Measurements from ENCODE around the gene NPTX2.

NPTX2 gene

DNA sequence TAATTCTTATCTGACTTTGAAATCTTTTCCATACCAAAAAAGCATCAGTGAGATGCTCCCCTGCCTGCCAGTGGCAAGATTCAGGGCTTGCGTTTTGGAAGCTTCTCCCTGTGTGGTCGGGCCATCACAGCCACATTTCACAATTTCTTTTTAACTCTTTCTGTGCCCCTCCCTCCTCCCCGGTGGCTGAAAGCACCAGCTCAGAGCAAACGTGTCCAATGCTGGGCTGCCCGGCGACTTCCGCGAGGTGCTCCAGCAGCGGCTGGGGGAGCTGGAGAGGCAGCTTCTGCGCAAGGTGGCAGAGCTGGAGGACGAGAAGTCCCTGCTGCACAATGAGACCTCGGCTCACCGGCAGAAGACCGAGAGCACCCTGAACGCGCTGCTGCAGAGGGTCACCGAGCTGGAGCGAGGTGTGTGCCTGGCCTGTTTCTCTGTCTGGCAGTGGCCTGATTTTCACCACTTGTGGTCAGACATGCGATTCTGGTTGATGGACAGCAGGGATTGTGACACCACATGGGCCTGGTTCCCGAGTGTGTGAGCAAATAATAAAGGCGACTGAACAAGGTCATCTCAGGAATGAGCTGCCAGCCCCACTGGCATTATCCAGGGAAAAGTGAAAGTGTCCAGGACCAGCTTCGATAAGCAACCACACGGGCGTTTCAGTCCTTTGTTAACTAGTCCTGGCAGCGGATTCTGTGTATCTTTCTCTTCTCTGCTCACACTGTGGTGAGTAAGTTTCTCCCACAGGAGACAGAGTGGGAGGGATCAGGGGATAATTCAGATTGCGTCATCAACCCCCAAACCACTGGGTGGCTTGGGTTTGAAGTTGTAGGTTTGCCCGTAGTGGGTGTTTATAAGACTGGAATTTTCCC is 2.6 kb downstream of the NPTX2 start:
- DNase-seq = no peak

DNA sequence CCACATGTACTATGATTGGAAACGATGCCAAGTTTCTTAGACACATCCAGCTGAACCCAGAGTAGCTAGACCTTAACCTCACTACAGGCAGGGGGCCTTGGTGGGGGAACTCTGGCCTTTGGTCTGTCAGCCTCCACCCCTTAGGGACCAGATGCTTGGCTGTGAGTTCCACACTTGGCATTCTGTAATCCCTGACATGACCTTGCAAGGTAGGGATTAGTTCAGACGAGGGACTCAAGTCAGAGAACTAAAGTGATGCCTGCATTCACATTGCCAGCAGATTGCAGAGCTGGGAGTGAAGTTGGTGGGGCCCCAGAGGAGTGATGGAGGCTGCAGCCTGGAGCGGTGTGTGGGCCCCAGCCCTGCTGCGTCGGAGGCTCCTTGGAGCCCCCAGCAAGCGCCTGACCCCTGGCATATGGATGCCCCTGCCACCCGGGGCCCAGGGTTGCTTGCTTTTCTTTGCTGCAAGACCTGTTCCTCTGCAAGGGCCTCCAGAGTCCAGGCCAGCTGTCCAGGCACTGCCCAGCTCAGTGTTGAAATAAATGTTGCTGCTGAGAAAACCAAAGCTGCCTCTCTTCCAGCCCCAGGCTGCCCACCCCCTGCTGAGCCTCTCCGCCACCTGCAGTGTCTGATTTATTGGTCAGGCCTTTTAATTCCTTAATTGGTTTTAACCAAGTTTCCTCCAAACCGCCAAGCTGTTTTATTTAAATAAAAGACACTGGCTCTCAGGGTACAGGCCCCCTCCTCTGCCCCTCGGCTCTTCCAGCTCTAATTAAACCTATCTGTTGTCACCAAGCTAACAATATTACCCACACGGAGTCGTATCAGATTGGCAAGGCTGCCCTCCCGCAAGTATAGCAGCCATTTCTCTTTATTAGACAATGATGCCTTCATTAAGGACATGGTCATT is 4.7 kb downstream of the NPTX2 start:
- DNase-seq = no peak

DNA sequence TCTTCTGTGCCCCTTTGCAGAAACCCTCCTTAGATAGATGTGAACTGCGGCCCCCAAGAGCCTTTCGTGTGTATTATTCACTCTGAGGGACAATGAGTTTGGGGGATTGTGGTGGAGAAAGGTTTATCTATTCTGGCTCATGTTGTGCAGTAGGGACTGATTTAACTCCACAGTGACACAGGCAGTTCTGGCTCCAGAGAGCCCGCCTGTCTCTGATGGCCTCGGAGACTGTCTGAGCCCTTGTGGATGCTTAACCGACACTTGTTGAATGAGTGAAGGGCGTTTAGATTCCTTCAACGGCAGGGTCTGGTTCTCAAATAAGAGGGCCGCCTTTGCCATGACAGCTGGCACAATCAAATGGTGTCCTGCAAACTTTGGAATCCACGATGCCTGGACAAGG is 5.8 kb downstream of the NPTX2 start:
- no peak for DNase-seq

DNA sequence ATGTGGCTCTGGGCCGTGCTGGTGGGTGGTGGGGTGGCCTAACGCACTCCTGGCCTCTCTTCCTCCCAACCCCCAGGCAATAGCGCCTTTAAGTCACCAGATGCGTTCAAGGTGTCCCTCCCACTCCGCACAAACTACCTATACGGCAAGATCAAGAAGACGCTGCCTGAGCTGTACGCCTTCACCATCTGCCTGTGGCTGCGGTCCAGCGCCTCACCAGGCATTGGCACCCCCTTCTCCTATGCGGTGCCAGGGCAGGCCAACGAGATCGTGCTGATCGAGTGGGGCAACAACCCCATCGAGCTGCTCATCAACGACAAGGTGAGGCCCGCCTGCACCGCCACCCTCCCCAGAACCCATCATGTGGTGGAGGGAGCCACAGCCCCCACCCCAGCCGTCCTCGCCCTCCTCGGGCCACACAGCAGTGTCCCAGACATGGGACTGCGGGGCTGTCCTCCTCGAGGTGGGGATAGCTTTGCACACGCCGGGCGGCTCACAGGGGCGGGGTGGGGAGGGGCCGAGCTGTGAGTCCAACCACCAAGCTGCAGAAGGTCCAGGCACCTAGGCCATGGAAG is 7.8 kb downstream of the NPTX2 start:
- DNase-seq = no peak

DNA sequence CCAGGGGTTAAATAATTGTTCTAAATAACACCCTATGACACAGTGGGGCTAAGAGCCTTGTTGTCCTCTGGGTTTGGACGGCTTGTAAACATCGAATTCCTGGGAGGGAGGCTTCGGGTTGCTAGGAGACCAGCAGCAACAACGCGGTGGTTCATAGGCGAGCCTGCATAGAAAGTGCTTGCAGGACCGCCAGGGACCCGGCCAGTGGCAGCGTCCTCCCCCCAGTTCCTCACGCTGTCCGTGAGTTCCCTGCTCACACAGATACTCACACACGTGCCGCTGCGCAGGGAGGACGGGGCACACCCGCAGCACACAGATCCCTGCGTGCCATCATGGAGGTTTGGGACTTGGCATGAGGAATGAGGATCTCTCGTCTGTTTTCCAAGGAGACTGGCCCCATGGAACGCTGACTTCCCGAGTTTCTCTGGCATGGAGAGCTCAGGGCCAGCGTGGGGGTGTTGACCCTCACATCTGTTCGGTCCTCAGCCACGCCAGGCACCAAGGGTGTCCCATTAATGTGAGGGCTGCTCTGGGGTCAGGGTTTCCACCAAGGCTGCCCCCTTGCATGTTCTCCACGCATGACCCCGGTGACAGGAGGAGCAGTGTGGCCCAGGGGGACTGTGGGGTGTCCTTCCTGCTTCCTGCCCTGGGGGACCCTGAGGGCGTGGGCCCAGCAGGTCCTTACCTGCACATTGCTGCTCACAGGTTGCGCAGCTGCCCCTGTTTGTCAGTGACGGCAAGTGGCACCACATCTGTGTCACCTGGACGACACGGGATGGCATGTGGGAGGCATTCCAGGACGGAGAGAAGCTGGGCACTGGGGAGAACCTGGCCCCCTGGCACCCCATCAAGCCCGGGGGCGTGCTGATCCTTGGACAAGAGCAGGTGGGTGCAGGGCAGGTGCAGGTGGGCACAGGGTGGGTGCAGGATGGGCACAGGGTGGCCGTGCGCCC is 9.7 kb downstream of the NPTX2 start:
- no peak for DNase-seq

DNA sequence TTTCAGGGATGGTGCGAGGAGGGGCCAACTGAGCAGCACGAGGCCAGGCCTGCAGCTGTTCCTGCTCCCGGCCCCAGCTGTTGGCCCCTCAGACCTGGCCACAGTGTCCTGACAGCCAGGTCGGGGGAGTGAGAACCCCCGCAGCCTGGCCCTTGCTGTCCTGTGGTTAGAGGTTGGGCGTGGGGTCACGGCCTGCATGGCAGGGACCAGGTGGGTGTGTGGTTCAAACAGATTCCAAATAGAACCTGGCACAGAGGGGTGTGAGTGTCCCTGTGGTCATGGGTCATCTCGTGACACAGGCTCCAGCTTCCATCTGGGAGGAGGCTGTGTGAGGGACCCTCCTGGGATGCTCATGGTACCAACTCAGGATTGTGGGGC is 10.3 kb downstream of the NPTX2 start:
- no peak for DNase-seq

GRCh38 chr7:98628418-98628817 is 11.3 kb downstream of the NPTX2 start:
- no peak for DNase-seq

DNA sequence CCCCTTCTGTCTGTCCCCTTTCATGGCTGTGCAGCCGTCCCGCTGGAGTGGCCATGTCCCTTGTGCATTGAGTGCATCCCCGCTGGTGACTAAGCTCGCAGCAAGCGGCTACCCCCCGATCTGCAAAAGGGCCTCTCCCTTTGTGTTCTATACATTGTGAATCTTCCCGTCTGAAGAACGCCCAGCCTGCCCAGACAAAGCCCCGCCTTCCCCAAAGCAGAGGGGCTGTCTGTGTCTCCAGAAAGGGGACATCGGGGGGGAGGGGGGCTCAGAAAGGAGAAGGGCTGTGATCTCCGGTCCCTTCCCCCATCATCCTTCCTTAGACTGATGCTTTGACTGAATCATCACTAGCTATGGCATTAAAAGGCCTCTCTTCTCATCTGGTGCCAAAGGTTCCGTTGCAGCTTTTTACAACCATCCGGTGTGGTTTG is 11.9 kb downstream of the NPTX2 start:
- no peak for DNase-seq

DNA sequence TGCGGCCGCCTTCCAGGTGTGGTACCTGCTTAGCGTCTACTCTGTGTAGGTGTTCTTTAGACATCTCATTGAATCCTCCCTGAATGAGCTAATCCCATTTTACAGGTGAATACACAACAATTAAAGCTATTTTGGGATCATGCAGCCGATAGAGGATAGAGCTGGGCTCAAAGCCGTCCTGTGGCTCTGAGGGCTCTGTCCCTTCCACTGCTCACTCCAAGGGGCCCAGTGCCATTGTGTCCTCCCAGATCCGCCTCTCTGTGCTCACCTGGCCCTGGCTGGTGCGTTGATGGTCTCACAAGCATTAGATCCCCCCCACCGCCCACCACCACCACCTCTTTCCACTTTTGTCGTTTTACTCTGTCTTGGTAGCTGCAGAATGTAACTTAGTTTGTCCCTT is 13.1 kb downstream of the NPTX2 start:
- no peak for DNase-seq

GRCh38 chr7:98630770-98631169 is 13.7 kb downstream of the NPTX2 start:
- DNase-seq = no peak

- no peak for DNase-seq
Observed at GRCh38 chr7:98638853-98639252, 21.8 kb downstream of the NPTX2 start.

DNA sequence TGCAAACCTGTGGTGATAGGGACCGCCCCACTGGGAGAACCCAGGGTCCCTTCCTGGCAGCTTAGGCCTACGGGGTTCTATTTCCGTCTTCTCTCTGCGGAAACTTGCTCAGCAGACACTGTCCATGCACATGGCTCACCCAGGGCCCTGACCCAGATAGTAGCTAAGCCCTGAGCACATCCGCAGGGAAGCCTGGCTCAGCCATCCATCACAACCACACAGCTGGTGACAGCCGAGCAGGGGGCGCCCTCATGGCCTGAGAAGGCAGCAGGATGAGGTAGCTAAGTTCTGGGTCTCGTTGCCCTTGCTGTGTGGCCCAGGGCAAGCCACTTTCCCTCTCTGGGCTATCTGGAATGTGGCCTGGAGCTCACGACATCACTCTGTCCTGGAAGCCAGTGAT is 23.3 kb downstream of the NPTX2 start:
- no peak for DNase-seq

DNA sequence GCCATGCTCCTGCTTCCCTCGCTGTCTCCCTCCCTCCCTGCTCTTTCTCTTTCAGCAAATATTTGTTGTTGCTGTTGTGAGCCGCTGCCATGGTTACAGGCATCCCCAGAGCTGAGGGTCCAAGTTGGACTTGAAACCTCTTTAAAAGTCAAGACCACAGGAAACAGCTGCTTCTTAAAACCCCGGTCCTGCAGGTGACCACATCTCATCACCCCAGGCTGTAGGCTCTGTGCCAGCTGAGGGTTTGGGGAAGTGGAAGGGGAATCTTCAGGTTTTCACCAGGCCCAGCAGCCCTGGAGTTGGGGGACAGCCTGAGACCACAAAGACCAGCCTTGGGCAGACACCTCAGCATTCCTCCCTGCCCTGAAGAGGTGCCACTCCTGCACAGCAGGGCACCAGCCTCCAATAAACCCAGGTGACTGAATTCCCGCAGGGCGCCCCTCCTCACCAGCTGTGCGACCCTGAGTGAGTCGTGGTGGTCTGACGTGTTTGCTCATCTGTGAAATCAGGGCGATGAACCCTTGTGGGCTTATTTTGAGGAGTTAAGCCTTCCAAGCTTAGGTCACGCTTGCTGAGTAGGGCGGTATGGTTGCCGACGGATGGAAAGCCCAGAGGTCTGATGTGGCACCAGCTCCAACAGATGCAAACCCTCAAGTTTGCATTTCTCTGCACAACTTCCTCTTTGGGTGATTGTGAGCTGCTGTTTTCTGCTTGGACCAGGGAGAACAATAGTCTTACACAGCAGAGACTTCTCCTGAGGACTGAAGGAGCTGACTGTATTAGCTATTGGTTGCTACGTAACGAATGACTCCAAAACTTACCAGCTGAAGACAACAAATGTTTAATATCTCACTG is 24.8 kb downstream of the NPTX2 start:
- DNase-seq = no peak

DNA sequence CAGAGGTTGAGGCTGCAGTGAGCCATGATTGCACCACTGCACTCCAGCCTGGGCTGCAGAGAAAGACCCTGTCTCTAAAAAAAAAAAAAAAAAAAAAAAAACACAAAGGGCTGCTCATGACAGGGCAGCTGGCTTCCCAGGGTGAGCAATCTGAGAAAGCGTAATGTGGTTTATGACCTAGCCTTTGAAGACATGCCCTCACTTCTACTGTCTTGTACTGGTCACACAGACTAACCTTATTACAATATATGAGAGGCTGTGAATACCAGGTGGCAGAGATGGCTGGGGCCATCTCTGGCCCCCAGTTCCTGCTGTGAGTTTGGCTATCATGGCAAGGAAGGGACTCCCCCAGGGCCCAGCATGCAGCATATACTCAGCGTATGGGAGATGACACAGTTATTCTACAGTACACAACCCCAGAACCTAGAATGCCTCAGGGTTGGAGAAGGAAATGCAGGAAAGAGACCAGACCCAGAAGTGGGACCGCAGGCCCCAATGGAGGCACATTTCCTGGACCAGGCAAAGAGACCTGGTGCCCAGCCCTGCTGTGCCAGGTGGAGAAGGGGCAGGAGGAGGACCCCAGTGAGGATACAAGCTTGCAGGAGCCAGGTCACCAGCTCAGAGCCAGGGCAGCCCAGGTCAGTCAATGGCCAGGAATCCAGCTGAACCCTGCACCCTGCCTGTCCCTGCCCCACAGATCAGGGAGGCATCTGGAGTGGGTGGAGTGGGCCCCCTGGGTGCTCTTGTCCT is 26.3 kb downstream of the NPTX2 start:
- no peak for DNase-seq

DNA sequence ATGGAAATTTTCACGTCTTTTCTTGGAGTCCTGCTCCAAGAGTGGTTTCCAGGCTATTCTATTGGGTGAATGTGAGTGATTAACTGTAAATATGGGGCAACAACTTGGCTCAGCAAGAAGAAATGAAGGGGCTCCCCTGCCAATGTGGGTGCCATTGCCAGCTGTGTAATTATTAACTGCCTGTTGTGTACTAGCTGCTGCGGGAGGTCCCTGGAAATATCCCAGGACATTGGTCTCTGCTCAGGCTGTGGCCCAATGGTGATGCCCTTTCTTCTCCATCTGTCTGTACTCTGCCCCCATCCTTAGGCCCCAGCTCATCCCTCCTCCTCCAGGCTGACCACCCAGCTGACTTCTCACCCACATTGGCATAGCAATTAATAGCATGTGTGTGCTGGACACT is 29.4 kb downstream of the NPTX2 start:
- DNase-seq = no peak

GRCh38 chr7:98647326-98647725 is 30.2 kb downstream of the NPTX2 start:
- no peak for DNase-seq

DNA sequence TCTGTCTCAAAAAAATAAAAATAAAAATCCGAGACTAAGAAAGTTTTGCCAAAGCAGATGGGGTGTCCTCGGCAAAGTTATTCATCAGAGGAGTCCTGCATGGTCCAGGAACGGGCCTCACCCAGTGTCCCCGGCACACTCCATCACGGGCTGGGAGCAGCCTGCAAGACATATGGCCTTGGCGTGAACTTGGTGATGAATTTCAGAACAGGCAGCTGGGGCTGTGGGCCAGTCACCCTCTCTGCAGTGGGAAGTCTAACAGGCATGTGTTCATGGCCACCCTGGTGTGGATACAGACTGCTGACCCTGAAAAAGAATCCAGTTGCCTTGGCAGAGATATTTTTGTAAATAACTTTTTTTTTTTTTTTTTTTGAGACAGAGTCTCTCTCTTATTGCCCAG is 34.7 kb downstream of the NPTX2 start:
- DNase-seq = no peak

- no peak for DNase-seq
Observed at GRCh38 chr7:98653601-98654310, 36.7 kb downstream of the NPTX2 start.

DNA sequence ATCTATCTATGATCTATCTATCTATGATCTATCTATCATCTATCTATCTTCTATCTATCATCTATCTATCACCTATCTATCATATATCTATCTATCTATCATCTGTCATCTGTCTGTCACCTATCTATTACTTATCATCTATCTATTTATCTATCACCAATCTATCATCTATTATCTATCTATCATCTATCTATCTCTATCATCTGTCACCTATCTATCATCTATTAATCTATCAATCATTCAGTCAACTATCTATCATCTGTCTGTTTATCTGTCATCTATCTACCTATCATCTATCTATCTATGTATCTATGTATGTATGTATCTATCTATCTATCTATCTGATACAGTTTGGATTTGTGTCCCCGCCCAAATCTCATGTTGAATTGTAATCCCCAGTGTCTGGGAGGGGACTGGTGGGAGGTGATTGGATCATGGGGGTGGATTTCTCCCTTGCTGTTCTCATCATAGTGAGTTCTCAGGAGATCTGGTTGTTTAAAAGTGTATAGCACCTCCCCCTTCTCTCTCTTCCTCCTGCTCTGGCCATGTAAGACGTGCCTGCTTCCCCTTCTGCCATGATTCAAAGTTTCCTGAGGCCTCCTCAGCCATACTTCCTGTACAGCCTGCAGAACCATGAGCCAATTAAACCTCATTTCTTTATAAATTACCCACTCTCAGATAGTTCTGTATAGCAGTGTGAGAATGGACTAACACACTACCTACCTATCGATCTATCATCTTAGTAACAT is 37.6 kb downstream of the NPTX2 start:
- no peak for DNase-seq

All from SW 1271 (cell line).